ENCODE data around the gene DHX15.

The DHX15 gene

DNA sequence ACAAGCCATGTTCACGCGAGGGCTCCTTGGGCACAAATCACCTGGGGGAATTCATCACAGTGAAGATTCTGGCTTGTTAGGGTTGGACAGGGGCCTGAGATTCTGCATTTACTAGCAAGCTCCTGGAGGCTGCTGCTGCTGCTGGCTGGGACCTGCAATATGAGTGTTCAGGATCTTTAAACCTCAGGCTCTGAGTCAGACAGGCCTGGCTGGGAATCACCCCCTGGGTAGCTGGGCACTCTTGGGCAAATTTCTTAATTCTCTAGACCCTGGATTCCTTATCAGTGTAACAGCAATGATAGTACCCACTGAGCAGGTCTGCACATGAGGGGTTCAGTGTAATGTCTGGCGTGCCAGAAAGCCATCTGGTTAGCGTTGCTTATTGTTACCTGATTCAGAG is 101.5 kb downstream of the DHX15 start:
- no peak for DNase-seq (ENCODE audit: low read depth)

DNA sequence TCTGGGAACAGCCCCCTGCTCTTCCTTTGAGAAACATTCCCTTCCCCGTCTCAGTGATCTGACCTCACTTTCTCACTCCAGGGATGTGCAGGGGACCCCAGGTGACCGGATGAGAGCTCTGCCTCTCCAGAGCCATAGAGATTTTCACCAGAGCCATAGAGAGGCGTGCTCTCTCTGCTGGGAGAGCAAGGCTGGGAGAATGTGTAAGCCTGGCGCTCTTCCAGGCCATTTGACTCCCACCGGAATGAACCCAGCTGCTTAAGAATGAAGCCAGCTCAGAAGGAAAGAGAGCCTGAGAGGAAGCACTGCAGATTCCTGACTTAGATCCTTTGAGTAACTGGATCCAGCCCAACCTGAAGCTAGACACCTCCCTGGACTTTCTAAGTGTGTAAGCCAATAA is 106.4 kb downstream of the DHX15 start:
- no peak for DNase-seq (ENCODE audit: low read depth)

Measured in fibroblast of gingiva (primary cell).